WTC11 (cell line): ENCODE measurements around the gene ABCF2. TPM values are rescaled to one million over a fixed set of nuclear protein-coding genes. Genes with fewer than 3 reads are reported as not detected.

ENCODE experiments used
- ARID4B ChIP-seq: sonication (generic); formaldehyde crosslinking; IDR thresholded peaks from 2 replicates; pipeline ENCODE4 v1.8.0; 2023; ENCODE audit warnings: missing genetic modification reagents, mild to moderate bottlenecking, borderline replicate concordance
- ATF6 ChIP-seq: sonication (generic); formaldehyde crosslinking; IDR thresholded peaks from 2 replicates; pipeline ENCODE4 v1.8.1; 2023; ENCODE audit warnings: mild to moderate bottlenecking, missing genetic modification reagents
- CDX4 ChIP-seq: fragments of 250-450 bp; sonication (Bioruptor Pico); IDR thresholded peaks from 2 replicates; pipeline ENCODE4 v1.9.0; 2021; ENCODE audit warnings: moderate library complexity, mild to moderate bottlenecking, inconsistent platforms, borderline replicate concordance
- CREB1 ChIP-seq: sonication (generic); formaldehyde crosslinking; IDR thresholded peaks from 2 replicates; pipeline ENCODE4 v1.8.0; 2023; ENCODE audit warnings: mild to moderate bottlenecking, missing genetic modification reagents
- CREM ChIP-seq: sonication (generic); formaldehyde crosslinking; IDR thresholded peaks from 2 replicates; pipeline ENCODE4 v1.8.1; 2022; ENCODE audit warnings: mild to moderate bottlenecking, missing genetic modification reagents, moderate library complexity
- ETV6 ChIP-seq: sonication (generic); formaldehyde crosslinking; IDR thresholded peaks from 2 replicates; pipeline ENCODE4 v1.8.1; 2022; ENCODE audit warnings: mild to moderate bottlenecking, missing genetic modification reagents
- FOXP4 ChIP-seq: sonication (generic); formaldehyde crosslinking; IDR thresholded peaks from 2 replicates; pipeline ENCODE4 v1.8.0; 2022; ENCODE audit warnings: mild to moderate bottlenecking, missing genetic modification reagents
- GRHL2 ChIP-seq: fragments of 250-450 bp; sonication (Bioruptor Pico); IDR thresholded peaks from 2 replicates; pipeline ENCODE4 v1.8.0; 2022; ENCODE audit warnings: mild to moderate bottlenecking, moderate library complexity; ENCODE audit not compliant: insufficient replicate concordance, severe bottlenecking
- IRF2 ChIP-seq: sonication (generic); formaldehyde crosslinking; IDR thresholded peaks from 2 replicates; pipeline ENCODE4 v1.8.0; 2022; ENCODE audit warnings: low read depth, missing genetic modification reagents, borderline replicate concordance
- NR1H2 ChIP-seq: sonication (generic); formaldehyde crosslinking; IDR thresholded peaks from 2 replicates; pipeline ENCODE4 v1.9.0; 2021; ENCODE audit warnings: mild to moderate bottlenecking, moderate library complexity, missing genetic modification reagents
- PRDM15 ChIP-seq: sonication (generic); formaldehyde crosslinking; IDR thresholded peaks from 2 replicates; pipeline ENCODE4 v1.8.0; 2022; ENCODE audit warnings: missing genetic modification reagents
- STAT6 ChIP-seq: sonication (generic); formaldehyde crosslinking; conservative IDR thresholded peaks from 2 replicates; pipeline ENCODE4 v1.8.1; 2023; ENCODE audit warnings: mild to moderate bottlenecking, low read depth, missing genetic modification reagents, moderate library complexity
- ZBTB43 ChIP-seq: sonication (generic); formaldehyde crosslinking; IDR thresholded peaks from 2 replicates; pipeline ENCODE4 v1.8.1; 2023; ENCODE audit warnings: mild to moderate bottlenecking, missing genetic modification reagents
- ZNF512 ChIP-seq: sonication (generic); formaldehyde crosslinking; IDR thresholded peaks from 2 replicates; pipeline ENCODE4 v1.8.1; 2022; ENCODE audit warnings: missing genetic modification reagents, borderline replicate concordance
- ZSCAN18 ChIP-seq: fragments of 250-450 bp; sonication (Bioruptor Pico); IDR thresholded peaks from 2 replicates; pipeline ENCODE4 v2.1.2; 2022; ENCODE audit warnings: mild to moderate bottlenecking, moderate library complexity
- total RNA-seq: library from RNA; stranded (reverse); gene quantifications from 3 replicates; pipeline ENCODE4 v1.2.3, GENCODE V29; 2021

The ABCF2 gene
- total RNA-seq, 1 experiment from 2014 or later: 43.7 TPM

GRCh38 chr7:151232091-151232916 lies 5.3 kb upstream of the ABCF2 start, which contains the start of gene CHPF2 (continued):
- peak; percentile 52; the same call in 1 of the 2 replicates for TF ChIP-seq ETV6 (CRISPR knock-in tag)
- no peak for TF ChIP-seq ZBTB43 (CRISPR knock-in tag)
- no peak for TF ChIP-seq CREB1 (CRISPR knock-in tag)
- no peak for TF ChIP-seq ZSCAN18 (CRISPR knock-in tag)
- no peak for TF ChIP-seq CDX4 (CRISPR knock-in tag)
- TF ChIP-seq PRDM15 (CRISPR knock-in tag): no peak
- TF ChIP-seq GRHL2 (CRISPR knock-in tag): no peak
- no peak for TF ChIP-seq IRF2
- no peak for TF ChIP-seq ZNF512 (CRISPR knock-in tag)
- TF ChIP-seq NR1H2 (CRISPR knock-in tag): no peak
- TF ChIP-seq STAT6: no peak
- TF ChIP-seq CREM (CRISPR knock-in tag): no peak
- peak; percentile 41; the same call in 1 of the 2 replicates for TF ChIP-seq ARID4B (CRISPR knock-in tag)
- TF ChIP-seq FOXP4 (CRISPR knock-in tag): no peak
- no peak for TF ChIP-seq ATF6 (CRISPR knock-in tag)
